Caco-2 (cell line): ENCODE measurements around the gene ATRAID. TPM values are rescaled to one million over a fixed set of nuclear protein-coding genes. Genes with fewer than 3 reads are reported as not detected.

Experiments
- BruUV-seq: library from RNA; stranded (reverse); fragments of 400-500 nt; replicated peaks from 2 replicates; lab custom pipeline; 2021; lab: Mats Ljungman, UMichigan
- CTCF ChIA-PET: fragments of 300-600 bp; sonication (Branson Sonifier 250); formaldehyde crosslinking; loops from one replicate; lab custom pipeline; 2022; ENCODE audit warnings: antibody characterized with exemption; lab: Charles Lee
- POLR2A ChIA-PET: fragments of 300-600 bp; sonication (Branson Sonifier 250); formaldehyde crosslinking; loops from one replicate; lab custom pipeline; 2022; ENCODE audit warnings: antibody characterized with exemption; lab: Charles Lee
- DNase-seq, 2 experiments: peaks; one replicate each; pipeline versions ENCODE4 v3.0.0 to v3.0.0-alpha.2; 2020 to 2022
- H3K27me3 ChIP-seq: replicated peaks from 2 replicates; pipeline ENCODE4 v1.6.0; 2011; ENCODE audit warnings: low read length; ENCODE audit not compliant: control insufficient read depth, insufficient read depth
- H3K36me3 ChIP-seq: 2 replicates; pipeline ENCODE4 v1.5.1; 2011; ENCODE audit warnings: low read length; ENCODE audit not compliant: control insufficient read depth, insufficient read depth
- H3K4me1 ChIP-seq: fragments of 250-450 bp; sonication (Bioruptor Pico); 2 replicates; pipeline ENCODE4 v1.5.1; 2020; ENCODE audit warnings: mild to moderate bottlenecking
- H3K4me3 ChIP-seq: 2 replicates; pipeline ENCODE4 v1.5.1; 2011; ENCODE audit warnings: low read depth, mild to moderate bottlenecking, control low read depth, low read length
- H3K9me3 ChIP-seq: fragments of 250-450 bp; sonication (Bioruptor Pico); 2 replicates; pipeline ENCODE4 v1.5.1; 2020; ENCODE audit warnings: mild to moderate bottlenecking, moderate library complexity
- H3K27ac Mint-ChIP-seq: one replicate; pipeline ENCODE4 v1.8.0; 2022; ENCODE audit warnings: mixed read lengths; ENCODE audit not compliant: unreplicated experiment
- H3K27me3 Mint-ChIP-seq: one replicate; pipeline ENCODE4 v1.8.0; 2022; ENCODE audit warnings: mixed read lengths; ENCODE audit not compliant: insufficient read depth, unreplicated experiment
- H3K36me3 Mint-ChIP-seq: one replicate; pipeline ENCODE4 v1.8.0; 2022; ENCODE audit warnings: mild to moderate bottlenecking, mixed read lengths; ENCODE audit not compliant: insufficient read depth, unreplicated experiment
- H3K4me1 Mint-ChIP-seq: one replicate; pipeline ENCODE4 v1.8.0; 2022; ENCODE audit warnings: low read depth, mixed read lengths; ENCODE audit not compliant: unreplicated experiment
- H3K4me3 Mint-ChIP-seq: one replicate; pipeline ENCODE4 v1.8.0; 2022; ENCODE audit warnings: mild to moderate bottlenecking, moderate library complexity, mixed read lengths; ENCODE audit not compliant: unreplicated experiment
- H3K9me3 Mint-ChIP-seq: one replicate; pipeline ENCODE4 v1.8.0; 2022; ENCODE audit warnings: mixed read lengths; ENCODE audit not compliant: unreplicated experiment
- CTCF ChIP-seq, 2 experiments: fragments of 200-600 bp in 1 of 2; IDR thresholded peaks; 1 replicate in 1 of 2; 2 replicates in 1 of 2; pipeline versions ENCODE4 v1.5.1 to v1.8.0; 2011 to 2022; ENCODE audit warnings: antibody characterized with exemption in 1 of 2, control low read depth in 1 of 2, inconsistent platforms in 1 of 2, low read depth in 1 of 2, low read length in 1 of 2, mild to moderate bottlenecking in 1 of 2, moderate library complexity in 1 of 2; ENCODE audit not compliant: insufficient read depth in 1 of 2, severe bottlenecking in 1 of 2, unreplicated experiment in 1 of 2
- intact Hi-C: fragments of 100-400 bp; cut with micrococcal nuclease; formaldehyde crosslinking; loops from one replicate; pipeline ENCODE4 v1.10.0; 2022; ENCODE audit not compliant: unreplicated experiment
- total RNA-seq: library from RNA; stranded (reverse); gene quantifications from 2 replicates; pipeline ENCODE4 v1.2.3, GENCODE V29; 2022

Gene ATRAID
- total RNA-seq, 1 experiment from 2014 or later: 157 TPM

DNA sequence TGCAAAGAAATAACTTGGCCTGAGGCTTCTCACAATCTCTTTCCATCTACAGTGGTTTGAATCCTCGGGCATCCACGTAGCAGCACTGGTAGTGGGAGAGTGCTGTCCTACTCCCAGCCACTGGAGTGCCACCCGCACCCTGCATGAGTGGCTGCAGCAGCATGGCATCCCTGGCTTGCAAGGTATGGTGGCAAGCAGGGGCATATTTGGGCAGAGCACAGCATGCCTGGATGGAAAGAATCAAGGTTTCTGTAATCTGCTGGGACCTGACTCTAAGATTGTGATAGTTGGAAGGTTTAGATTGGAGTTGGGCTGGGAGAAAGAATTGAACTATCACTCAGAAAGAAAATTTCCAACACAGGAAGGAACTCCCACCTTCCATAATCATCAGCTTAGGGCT, 9.3 kb downstream of the ATRAID start:
- H3K27me3 ChIP-seq: no peaks in the 10 kb centered on the region
- H3K36me3 ChIP-seq: peaks cover 4% of the 10 kb centered on the region
- no peak for TF ChIP-seq CTCF (IDR thresholded peaks at IDR 0.05; ENCODE audit: insufficient read depth in 1 of 2, low read depth in 1 of 2, low read length in 1 of 2, severe bottlenecking in 1 of 2, unreplicated experiment in 1 of 2)
- Mint-ChIP-seq H3K36me3 (peaks cover 85% of the 10 kb centered on the region), H3K27me3 (no peaks in the 10 kb centered on the region), H3K27ac (no peak overlapping the region), H3K9me3 (no peaks in the 10 kb centered on the region), H3K4me3 (no peak overlapping the region), H3K4me1 (peaks cover 16% of the 10 kb centered on the region)
- no peaks in the 10 kb centered on the region for H3K9me3 ChIP-seq
- DNase-seq: no peak
- POLR2A ChIA-PET: no interaction called here
- H3K4me3 ChIP-seq: no peak overlapping the region
- intact Hi-C loops: no loop called here
- CTCF ChIA-PET: no interaction called here
- peaks cover 16% of the 10 kb centered on the region for H3K4me1 ChIP-seq
- no TSS peak for BruUV-seq

DNA sequence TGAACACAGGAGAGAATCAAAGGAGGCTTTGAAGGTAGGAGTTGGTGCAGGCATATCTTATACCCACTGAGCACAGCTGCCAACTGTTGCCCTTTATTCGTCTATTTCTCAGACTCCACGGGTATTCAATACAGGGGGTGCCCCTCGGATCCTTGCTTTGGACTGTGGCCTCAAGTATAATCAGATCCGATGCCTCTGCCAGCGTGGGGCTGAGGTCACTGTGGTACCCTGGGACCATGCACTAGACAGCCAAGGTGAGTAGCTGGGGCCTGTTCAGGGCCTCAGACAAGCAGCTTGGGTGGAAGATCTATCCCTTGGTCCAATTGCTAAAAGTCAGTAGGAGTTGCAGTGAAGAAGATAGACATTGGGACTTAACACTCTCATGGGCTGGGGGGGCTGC, 10.6 kb downstream of the ATRAID start:
- Mint-ChIP-seq H3K4me1 (peaks cover 7% of the 10 kb centered on the region), H3K36me3 (peaks cover 85% of the 10 kb centered on the region), H3K4me3 (no peak overlapping the region), H3K27me3 (no peaks in the 10 kb centered on the region), H3K27ac (no peak overlapping the region), H3K9me3 (no peaks in the 10 kb centered on the region)
- no peak for DNase-seq
- intact Hi-C loops: no loop called here
- TF ChIP-seq CTCF (IDR thresholded peaks at IDR 0.05; ENCODE audit: insufficient read depth in 1 of 2, low read depth in 1 of 2, low read length in 1 of 2, severe bottlenecking in 1 of 2, unreplicated experiment in 1 of 2): no peak
- no peaks in the 10 kb centered on the region for H3K9me3 ChIP-seq
- no TSS peak for BruUV-seq
- no peaks in the 10 kb centered on the region for H3K27me3 ChIP-seq
- no peak overlapping the region for H3K4me3 ChIP-seq
- POLR2A ChIA-PET: no interaction called here
- peaks cover 4% of the 10 kb centered on the region for H3K36me3 ChIP-seq
- CTCF ChIA-PET: no interaction called here
- peaks cover 10% of the 10 kb centered on the region for H3K4me1 ChIP-seq

GRCh38 chr2:27223416-27223815, 11.6 kb downstream of the ATRAID start:
- no peaks in the 10 kb centered on the region for H3K27me3 Mint-ChIP-seq
- ChIA-PET CTCF (interaction anchor here (0.8 kb wide), 1 partner anchor 146 kb away, joined by 3 read pairs; no protein-coding TSS in a partner anchor), POLR2A (no interaction called here)
- intact Hi-C loops: no loop called here
- Histone ChIP-seq H3K36me3 (peaks cover 4% of the 10 kb centered on the region), H3K9me3 (no peaks in the 10 kb centered on the region), H3K4me1 (peaks cover 5% of the 10 kb centered on the region), H3K27me3 (no peaks in the 10 kb centered on the region), H3K4me3 (no peak overlapping the region)
- no peaks in the 10 kb centered on the region for H3K9me3 Mint-ChIP-seq
- H3K36me3 Mint-ChIP-seq: peaks cover 85% of the 10 kb centered on the region
- BruUV-seq: no TSS peak
- TF ChIP-seq CTCF (IDR thresholded peaks at IDR 0.05; ENCODE audit: insufficient read depth in 1 of 2, low read depth in 1 of 2, low read length in 1 of 2, severe bottlenecking in 1 of 2, unreplicated experiment in 1 of 2): no peak
- no peak for DNase-seq
- peaks cover under 1% of the 10 kb centered on the region for H3K4me1 Mint-ChIP-seq
- no peak overlapping the region for H3K27ac Mint-ChIP-seq
- no peak overlapping the region for H3K4me3 Mint-ChIP-seq
